Uterus (tissue), 4 donors: ENCODE measurements around the gene GMDS. TPM values are rescaled to one million over a fixed set of nuclear protein-coding genes. Genes with fewer than 3 reads are reported as not detected.

Experiments
- DNase-seq, 2 donors: peaks; one replicate each; pipeline ENCODE4 v3.0.0-alpha.2; 2019 to 2020
- H3K27ac ChIP-seq, 2 donors: fragments of 200-600 bp; sonication (generic); 1 replicate in 1 of 2; 2 replicates in 1 of 2; pipeline ENCODE4 v1.5.1; 2016 to 2018
- H3K27me3 ChIP-seq, 2 donors: fragments of 200-600 bp; sonication (generic); one replicate each; pipeline ENCODE4 v1.5.1; 2018 to 2019; ENCODE audit warnings: control low read depth in 1 of 2
- H3K36me3 ChIP-seq, 2 donors: fragments of 200-600 bp; sonication (generic); one replicate each; pipeline ENCODE4 v1.5.1; 2019; ENCODE audit warnings: control low read depth in 1 of 2
- H3K4me1 ChIP-seq, 2 donors: fragments of 200-600 bp; sonication (generic); one replicate each; pipeline ENCODE4 v1.5.1; 2018 to 2019; ENCODE audit warnings: control low read depth in 1 of 2
- H3K4me3 ChIP-seq, 2 donors: fragments of 200-600 bp; sonication (generic); 1 replicate in 1 of 2; 2 replicates in 1 of 2; pipeline ENCODE4 v1.5.1; 2018 to 2019; ENCODE audit warnings: mild to moderate bottlenecking in 1 of 2
- H3K9me3 ChIP-seq, 2 donors: fragments of 200-600 bp; sonication (generic); one replicate each; pipeline ENCODE4 v1.5.1; 2019; ENCODE audit warnings: control low read depth in 1 of 2
- CTCF ChIP-seq, 4 experiments: fragments of 200-600 bp in 2 of 4; fragments of 450-650 bp in 2 of 4; sonication (generic) in 2 of 4; IDR thresholded peaks; one replicate each; pipeline ENCODE4 v1.5.1; 2016 to 2019; ENCODE audit warnings: antibody characterized with exemption in 4 of 4, mild to moderate bottlenecking in 2 of 4, moderate library complexity in 1 of 4
- POLR2A ChIP-seq, 2 donors: fragments of 450-650 bp; IDR thresholded peaks; one replicate each; pipeline ENCODE4 v1.6.1; 2016; ENCODE audit warnings: antibody characterized with exemption in 2 of 2, mild to moderate bottlenecking in 1 of 2, moderate library complexity in 1 of 2
- intact Hi-C: fragments of 100-400 bp; cut with DNase I; formaldehyde crosslinking; loops from one replicate; pipeline ENCODE4 v1.15.1; 2023; ENCODE audit warnings: low total_unique reads
- total RNA-seq, 4 donors: library from RNA; depleted of rRNA in 3 of 4; stranded (reverse); fragments of >200 nt in 3 of 4; gene quantifications; one replicate each; pipeline versions ENCODE4 v1.1.0 to v1.2.4, GENCODE V29; 2014 to 2023
- donor health status: DM: yes; HTN: yes; CAD: no.

The GMDS gene
- total RNA-seq, 4 donors from 2014 or later = 5.3 to 17.4 (median 12.9) TPM

- intact Hi-C loops = no loop called here
- H3K27ac ChIP-seq = no peak overlapping the region
- H3K4me1 ChIP-seq = no peaks in the 10 kb centered on the region
- no peak overlapping the region for H3K4me3 ChIP-seq
- H3K27me3 ChIP-seq = no peaks in the 10 kb centered on the region
- H3K9me3 ChIP-seq = no peaks in the 10 kb centered on the region
- TF ChIP-seq POLR2A (IDR thresholded peaks at IDR 0.05) (no peak), CTCF (IDR thresholded peaks at IDR 0.05) (no peak)
- no peaks in the 10 kb centered on the region for H3K36me3 ChIP-seq
- DNase-seq = no peak
Observed at GRCh38 chr6:1585669-1586049, 659.7 kb downstream of the GMDS start.

DNA sequence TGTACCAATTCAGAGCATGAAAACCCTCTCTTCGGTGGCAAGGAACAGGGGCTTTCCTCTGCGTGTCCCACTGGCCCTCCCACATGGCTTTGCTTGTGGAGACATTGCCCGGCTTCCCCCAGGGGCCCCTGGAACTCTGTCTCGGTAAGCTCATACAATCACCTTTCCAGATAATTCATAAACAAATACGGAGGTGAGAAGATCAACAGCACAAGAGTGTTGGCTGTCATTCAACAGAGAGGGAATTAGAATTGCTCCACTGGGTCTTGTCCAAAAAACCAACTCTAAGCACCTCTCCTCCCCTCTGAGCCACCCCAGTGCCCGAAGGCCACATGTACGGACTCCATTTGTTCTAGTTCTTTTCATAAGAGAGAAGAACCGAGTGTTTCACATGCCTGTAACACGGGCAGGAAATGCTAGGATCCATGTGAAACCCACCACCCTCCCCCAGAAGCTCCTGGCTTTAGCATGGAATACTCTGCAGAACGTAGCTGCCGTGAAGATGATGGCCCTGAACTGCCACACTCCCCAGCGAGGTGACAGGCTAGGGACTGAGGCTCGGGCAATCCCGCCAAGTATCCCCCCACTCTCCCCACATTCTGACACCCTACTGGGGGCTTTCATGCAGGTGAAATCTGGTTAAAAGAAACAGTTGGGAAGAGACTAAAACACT is 660.3 kb downstream of the GMDS start:
- no peak overlapping the region for H3K4me3 ChIP-seq
- H3K4me1 ChIP-seq = no peaks in the 10 kb centered on the region
- no peaks in the 10 kb centered on the region for H3K36me3 ChIP-seq
- no peaks in the 10 kb centered on the region for H3K27me3 ChIP-seq
- no peak for DNase-seq
- TF ChIP-seq CTCF (IDR thresholded peaks at IDR 0.05) (no peak), POLR2A (IDR thresholded peaks at IDR 0.05) (no peak)
- no peaks in the 10 kb centered on the region for H3K9me3 ChIP-seq
- H3K27ac ChIP-seq = no peak overlapping the region
- intact Hi-C loops = no loop called here

DNA sequence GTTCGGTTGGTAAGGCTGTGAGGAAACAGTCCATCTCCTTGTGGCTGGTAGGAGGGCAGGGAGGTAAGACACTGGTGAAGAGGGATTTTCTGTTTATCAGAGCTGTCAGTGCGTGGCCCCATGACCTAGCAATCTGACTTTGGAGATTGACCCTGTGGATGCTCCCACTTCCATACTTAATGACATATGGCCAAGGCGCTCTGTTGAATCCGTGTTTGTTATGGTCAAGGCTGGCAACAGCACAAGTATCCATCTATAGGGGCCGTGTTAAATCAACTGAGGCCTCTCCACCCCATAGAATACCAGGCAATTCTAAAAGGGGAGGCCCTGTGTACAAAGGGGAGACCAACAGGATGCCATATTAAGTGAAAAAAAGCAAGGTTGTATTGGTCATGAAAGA is 661.3 kb downstream of the GMDS start:
- H3K4me1 ChIP-seq = no peaks in the 10 kb centered on the region
- H3K9me3 ChIP-seq = no peaks in the 10 kb centered on the region
- H3K4me3 ChIP-seq = no peak overlapping the region
- intact Hi-C loops = no loop called here
- no peak for TF ChIP-seq POLR2A (IDR thresholded peaks at IDR 0.05)
- no peak for TF ChIP-seq CTCF (IDR thresholded peaks at IDR 0.05)
- H3K36me3 ChIP-seq = no peaks in the 10 kb centered on the region
- H3K27me3 ChIP-seq = no peaks in the 10 kb centered on the region
- H3K27ac ChIP-seq = no peak overlapping the region
- DNase-seq = no peak

- intact Hi-C loops = no loop called here
- DNase-seq = no peak
- Histone ChIP-seq H3K36me3 (no peaks in the 10 kb centered on the region), H3K9me3 (no peaks in the 10 kb centered on the region), H3K27ac (no peak overlapping the region), H3K4me1 (no peaks in the 10 kb centered on the region), H3K4me3 (no peak overlapping the region), H3K27me3 (no peaks in the 10 kb centered on the region)
- TF ChIP-seq CTCF (IDR thresholded peaks at IDR 0.05) = no peak
- no peak for TF ChIP-seq POLR2A (IDR thresholded peaks at IDR 0.05)
Observed at GRCh38 chr6:1581120-1581991, 664.0 kb downstream of the GMDS start.

DNA sequence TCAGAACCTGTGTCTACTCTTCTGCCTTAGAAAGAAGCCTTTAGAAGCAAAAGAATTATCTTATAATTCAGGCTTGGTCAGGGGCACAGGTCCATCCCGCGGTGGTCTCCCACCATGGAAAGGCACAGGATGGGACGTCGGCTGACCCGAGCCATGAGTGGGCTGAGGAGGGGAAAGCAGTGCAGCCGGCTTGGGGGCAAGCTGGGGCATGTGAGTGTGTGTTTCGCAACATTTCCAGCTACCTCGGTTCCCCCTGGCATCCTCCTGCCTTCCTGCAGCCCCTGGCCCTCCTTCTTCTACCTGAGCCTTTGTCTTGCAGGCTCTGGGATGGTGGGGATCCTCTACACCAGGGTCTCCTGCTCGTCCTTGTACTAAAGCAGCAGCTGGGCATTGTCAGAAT is 664.8 kb downstream of the GMDS start:
- intact Hi-C loops = no loop called here
- DNase-seq = no peak
- TF ChIP-seq CTCF (IDR thresholded peaks at IDR 0.05) (no peak), POLR2A (IDR thresholded peaks at IDR 0.05) (no peak)

More for the DNA sequence above, 664.8 kb downstream of the GMDS start:
- no peaks in the 10 kb centered on the region for H3K27me3 ChIP-seq
- no peak overlapping the region for H3K27ac ChIP-seq
- no peaks in the 10 kb centered on the region for H3K36me3 ChIP-seq
- H3K9me3 ChIP-seq = no peaks in the 10 kb centered on the region
- H3K4me3 ChIP-seq = no peak overlapping the region
- no peaks in the 10 kb centered on the region for H3K4me1 ChIP-seq
